Liver (tissue), 9 donors: ENCODE results near the gene BRF1. TPM values are rescaled to one million over a fixed set of nuclear protein-coding genes. Genes with fewer than 3 reads are reported as not detected.

Experiments
- DNase-seq: peaks from one replicate; pipeline ENCODE4 v3.0.0-alpha.2; 2017; ENCODE audit warnings: low spot score
- H3K27ac ChIP-seq, 2 donors: one replicate each; pipeline ENCODE4 v1.7.0; 2013; ENCODE audit warnings: inconsistent platforms in 2 of 2, low read length in 2 of 2, control low read depth in 1 of 2, low read depth in 1 of 2, mild to moderate bottlenecking in 1 of 2
- H3K27me3 ChIP-seq, 4 donors: one replicate each; pipeline versions ENCODE4 v1.6.1 to v1.7.0; 2013; ENCODE audit warnings: low read length in 3 of 4, inconsistent platforms in 1 of 4, mild to moderate bottlenecking in 1 of 4, moderate library complexity in 1 of 4; ENCODE audit not compliant: control insufficient read depth in 4 of 4, insufficient read depth in 4 of 4
- H3K36me3 ChIP-seq, 4 donors: one replicate each; pipeline versions ENCODE4 v1.6.1 to v1.7.0; 2013; ENCODE audit warnings: low read length in 3 of 4, mild to moderate bottlenecking in 3 of 4, low read depth in 1 of 4, moderate library complexity in 1 of 4; ENCODE audit not compliant: control insufficient read depth in 4 of 4, insufficient read depth in 3 of 4
- H3K4me1 ChIP-seq, 4 donors: one replicate each; pipeline versions ENCODE4 v1.6.1 to v1.7.0; 2013; ENCODE audit warnings: low read length in 3 of 4, mild to moderate bottlenecking in 3 of 4, moderate library complexity in 1 of 4; ENCODE audit not compliant: control insufficient read depth in 4 of 4, insufficient read depth in 4 of 4
- H3K4me3 ChIP-seq, 3 donors: one replicate each; pipeline versions ENCODE4 v1.6.1 to v1.7.0; 2013; ENCODE audit warnings: low read length in 3 of 3, control low read depth in 1 of 3, low read depth in 1 of 3, mild to moderate bottlenecking in 1 of 3
- H3K9ac ChIP-seq, 2 donors: one replicate each; pipeline ENCODE4 v1.7.0; 2013; ENCODE audit warnings: low read length in 2 of 2, mild to moderate bottlenecking in 2 of 2, moderate library complexity in 2 of 2, control low read depth in 1 of 2, low read depth in 1 of 2
- H3K9me3 ChIP-seq, 4 donors: one replicate each; pipeline versions ENCODE4 v1.6.1 to v1.7.0; 2013; ENCODE audit warnings: low read length in 3 of 4; ENCODE audit not compliant: control insufficient read depth in 4 of 4
- ATF3 ChIP-seq: IDR thresholded peaks from 2 replicates; pipeline ENCODE4 v1.6.1; 2016; ENCODE audit warnings: antibody characterized with exemption
- CTCF ChIP-seq: fragments of 150-350 bp; IDR thresholded peaks from 2 replicates; pipeline ENCODE4 v1.5.1; 2017; ENCODE audit warnings: improper control_type of control experiment, low read depth, low read length; ENCODE audit not compliant: missing input control
- EGR1 ChIP-seq, 2 donors: IDR thresholded peaks; 2 replicates each; pipeline ENCODE4 v1.6.1; 2016 to 2018; ENCODE audit warnings: antibody characterized with exemption in 2 of 2, low read depth in 2 of 2
- FOXA1 ChIP-seq: IDR thresholded peaks from 2 replicates; pipeline ENCODE4 v1.6.1; 2016; ENCODE audit warnings: antibody characterized with exemption
- FOXA2 ChIP-seq: IDR thresholded peaks from 2 replicates; pipeline ENCODE4 v1.6.1; 2016; ENCODE audit warnings: antibody characterized with exemption
- GABPA ChIP-seq, 2 donors: IDR thresholded peaks in 1 of 2; conservative IDR thresholded peaks in 1 of 2; 2 replicates each; pipeline ENCODE4 v1.6.1; 2016; ENCODE audit warnings: antibody characterized with exemption in 2 of 2, mild to moderate bottlenecking in 1 of 2, moderate library complexity in 1 of 2
- HNF4A ChIP-seq, 2 donors: conservative IDR thresholded peaks; 2 replicates each; pipeline ENCODE4 v1.6.1; 2016; ENCODE audit warnings: antibody characterized with exemption in 2 of 2, mild to moderate bottlenecking in 2 of 2
- HNF4G ChIP-seq: IDR thresholded peaks from 2 replicates; pipeline ENCODE4 v1.6.1; 2016; ENCODE audit warnings: antibody characterized with exemption
- JUND ChIP-seq, 2 donors: IDR thresholded peaks; 2 replicates each; pipeline ENCODE4 v1.6.1; 2016; ENCODE audit warnings: antibody characterized with exemption in 2 of 2
- MAX ChIP-seq: IDR thresholded peaks from 2 replicates; pipeline ENCODE4 v1.6.1; 2016; ENCODE audit warnings: antibody characterized with exemption
- NR2F2 ChIP-seq: IDR thresholded peaks from 2 replicates; pipeline ENCODE4 v1.6.1; 2016; ENCODE audit warnings: antibody characterized with exemption
- RAD21 ChIP-seq, 2 donors: IDR thresholded peaks; 2 replicates each; pipeline ENCODE4 v1.6.1; 2016; ENCODE audit warnings: antibody characterized with exemption in 2 of 2, mild to moderate bottlenecking in 2 of 2
- RXRA ChIP-seq, 2 donors: IDR thresholded peaks; 2 replicates each; pipeline ENCODE4 v1.6.1; 2017 to 2018; ENCODE audit warnings: antibody characterized with exemption in 2 of 2, mild to moderate bottlenecking in 1 of 2
- SP1 ChIP-seq: IDR thresholded peaks from 2 replicates; pipeline ENCODE4 v1.6.1; 2018; ENCODE audit warnings: antibody characterized with exemption, mild to moderate bottlenecking
- TAF1 ChIP-seq: conservative IDR thresholded peaks from 2 replicates; pipeline ENCODE4 v1.6.1; 2016; ENCODE audit warnings: antibody characterized with exemption, mild to moderate bottlenecking
- YY1 ChIP-seq: IDR thresholded peaks from 2 replicates; pipeline ENCODE4 v1.6.1; 2016; ENCODE audit warnings: antibody characterized with exemption, mild to moderate bottlenecking
- ZBTB33 ChIP-seq: IDR thresholded peaks from 2 replicates; pipeline ENCODE4 v1.6.1; 2016; ENCODE audit warnings: antibody characterized with exemption
- WGBS: extraction: QIAGEN DNeasy Blood & Tissue Kit; methylation state at CpG from one replicate; pipeline ENCODE4 v1.1.7; 2013; 5-methylcytosine and 5-hydroxymethylcytosine counted together
- polyA plus RNA-seq, 2 donors: library from polyadenylated mRNA; stranded (reverse) in 1 of 2; unstranded in 1 of 2; fragments of 200-250 nt in 1 of 2; fragments of >200 nt in 1 of 2; fragmentation: Nextera tagmentation in 1 of 2; extraction: Ambion mirVana in 1 of 2; gene quantifications; one replicate each; pipeline versions ENCODE4 v1.2.1 to v1.2.3, GENCODE V29; 2013 to 2015
- total RNA-seq, 2 donors: library from RNA; depleted of rRNA; stranded (reverse); fragments of >200 nt; gene quantifications; one replicate each; pipeline ENCODE4 v1.2.3, GENCODE V29; 2014
- TF ChIP-seq, protein P1 (sequence below): IDR thresholded peaks from 2 replicates; pipeline ENCODE4 v1.6.1; 2016; ENCODE audit warnings: antibody characterized with exemption, mild to moderate bottlenecking
- donor health status: healthy.
- donor health status: healthy.
- donor health status: healthy.
- donor health status: healthy.
- donor health status: healthy.

The BRF1 gene
- total and polyA plus RNA-seq, 4 donors, result 4.6 to 24.1 (median 10.6) TPM

- Histone ChIP-seq H3K9me3 (no peaks in the 10 kb centered on the region), H3K4me1 (peaks cover 0 to 7% (median 4%) of the 10 kb centered on the region in 4 donors), H3K36me3 (no peaks in the 10 kb centered on the region), H3K4me3 (no peak overlapping the region), H3K27ac (no peak overlapping the region), H3K27me3 (no peaks in the 10 kb centered on the region), H3K9ac (no peak overlapping the region)
- WGBS, result 98% methylated on average over 28 of the region's 31 CpGs
- no peak for DNase-seq
- TF ChIP-seq, protein P1, sequence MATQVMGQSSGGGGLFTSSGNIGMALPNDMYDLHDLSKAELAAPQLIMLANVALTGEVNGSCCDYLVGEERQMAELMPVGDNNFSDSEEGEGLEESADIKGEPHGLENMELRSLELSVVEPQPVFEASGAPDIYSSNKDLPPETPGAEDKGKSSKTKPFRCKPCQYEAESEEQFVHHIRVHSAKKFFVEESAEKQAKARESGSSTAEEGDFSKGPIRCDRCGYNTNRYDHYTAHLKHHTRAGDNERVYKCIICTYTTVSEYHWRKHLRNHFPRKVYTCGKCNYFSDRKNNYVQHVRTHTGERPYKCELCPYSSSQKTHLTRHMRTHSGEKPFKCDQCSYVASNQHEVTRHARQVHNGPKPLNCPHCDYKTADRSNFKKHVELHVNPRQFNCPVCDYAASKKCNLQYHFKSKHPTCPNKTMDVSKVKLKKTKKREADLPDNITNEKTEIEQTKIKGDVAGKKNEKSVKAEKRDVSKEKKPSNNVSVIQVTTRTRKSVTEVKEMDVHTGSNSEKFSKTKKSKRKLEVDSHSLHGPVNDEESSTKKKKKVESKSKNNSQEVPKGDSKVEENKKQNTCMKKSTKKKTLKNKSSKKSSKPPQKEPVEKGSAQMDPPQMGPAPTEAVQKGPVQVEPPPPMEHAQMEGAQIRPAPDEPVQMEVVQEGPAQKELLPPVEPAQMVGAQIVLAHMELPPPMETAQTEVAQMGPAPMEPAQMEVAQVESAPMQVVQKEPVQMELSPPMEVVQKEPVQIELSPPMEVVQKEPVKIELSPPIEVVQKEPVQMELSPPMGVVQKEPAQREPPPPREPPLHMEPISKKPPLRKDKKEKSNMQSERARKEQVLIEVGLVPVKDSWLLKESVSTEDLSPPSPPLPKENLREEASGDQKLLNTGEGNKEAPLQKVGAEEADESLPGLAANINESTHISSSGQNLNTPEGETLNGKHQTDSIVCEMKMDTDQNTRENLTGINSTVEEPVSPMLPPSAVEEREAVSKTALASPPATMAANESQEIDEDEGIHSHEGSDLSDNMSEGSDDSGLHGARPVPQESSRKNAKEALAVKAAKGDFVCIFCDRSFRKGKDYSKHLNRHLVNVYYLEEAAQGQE, result no peak
- TF ChIP-seq YY1 (no peak), ZBTB33 (no peak), EGR1 (IDR thresholded peaks at IDR 0.05; ENCODE audit: low read depth in 2 of 2) (no peak), JUND (IDR thresholded peaks at IDR 0.05) (no peak), NR2F2 (no peak), ATF3 (no peak), HNF4G (no peak), GABPA (IDR thresholded peaks at IDR 0.05 in 1 of 2, conservative IDR thresholded peaks at IDR 0.05 in 1 of 2) (no peak), RAD21 (IDR thresholded peaks at IDR 0.05) (no peak), CTCF (no peak), TAF1 (no peak), FOXA2 (no peak), RXRA (IDR thresholded peaks at IDR 0.05) (no peak), FOXA1 (no peak), SP1 (no peak), MAX (no peak), HNF4A (conservative IDR thresholded peaks at IDR 0.05) (no peak)
Observed at GRCh38 chr14:105240811-105241576, 59.8 kb downstream of the BRF1 start.
